Measurements from ENCODE around the gene GLIS1. TPM values are rescaled to one million over a fixed set of nuclear protein-coding genes. Genes with fewer than 3 reads are reported as not detected.

GLIS1 gene
- total RNA-seq, 1 experiment from 2014 or later: 1.7 TPM

GRCh38 chr1:53545663-53546408 lies 193.1 kb downstream of the GLIS1 start:
- Histone ChIP-seq H3K9ac (ENCODE audit: low read length) (no peak overlapping the region), H3K9me2 (replicated peaks; ENCODE audit: low read length) (no peaks in the 10 kb centered on the region), H4K20me1 (ENCODE audit: low read length) (no peaks in the 10 kb centered on the region), H3F3A (ENCODE audit: low read length, unreplicated experiment) (no peaks in the 10 kb centered on the region), H3K4me1 (ENCODE audit: insufficient read depth, low read length) (peaks cover 6% of the 10 kb centered on the region; the same call in 1 of the 2 replicates), H3K9me3 (ENCODE audit: low read length) (no peaks in the 10 kb centered on the region), H3K36me3 (ENCODE audit: low read depth, low read length) (no peaks in the 10 kb centered on the region), H2AFZ (ENCODE audit: low read length) (no peak overlapping the region), H3K4me2 (ENCODE audit: low read length) (no peak overlapping the region), H3K27me3 (ENCODE audit: low read length) (no peaks in the 10 kb centered on the region), H3K27ac (ENCODE audit: low read length) (no peak overlapping the region), H3K4me3 (ENCODE audit: low read length) (no peak overlapping the region), H3K79me2 (ENCODE audit: low read length) (no peaks in the 10 kb centered on the region)
- TF ChIP-seq, protein P1, sequence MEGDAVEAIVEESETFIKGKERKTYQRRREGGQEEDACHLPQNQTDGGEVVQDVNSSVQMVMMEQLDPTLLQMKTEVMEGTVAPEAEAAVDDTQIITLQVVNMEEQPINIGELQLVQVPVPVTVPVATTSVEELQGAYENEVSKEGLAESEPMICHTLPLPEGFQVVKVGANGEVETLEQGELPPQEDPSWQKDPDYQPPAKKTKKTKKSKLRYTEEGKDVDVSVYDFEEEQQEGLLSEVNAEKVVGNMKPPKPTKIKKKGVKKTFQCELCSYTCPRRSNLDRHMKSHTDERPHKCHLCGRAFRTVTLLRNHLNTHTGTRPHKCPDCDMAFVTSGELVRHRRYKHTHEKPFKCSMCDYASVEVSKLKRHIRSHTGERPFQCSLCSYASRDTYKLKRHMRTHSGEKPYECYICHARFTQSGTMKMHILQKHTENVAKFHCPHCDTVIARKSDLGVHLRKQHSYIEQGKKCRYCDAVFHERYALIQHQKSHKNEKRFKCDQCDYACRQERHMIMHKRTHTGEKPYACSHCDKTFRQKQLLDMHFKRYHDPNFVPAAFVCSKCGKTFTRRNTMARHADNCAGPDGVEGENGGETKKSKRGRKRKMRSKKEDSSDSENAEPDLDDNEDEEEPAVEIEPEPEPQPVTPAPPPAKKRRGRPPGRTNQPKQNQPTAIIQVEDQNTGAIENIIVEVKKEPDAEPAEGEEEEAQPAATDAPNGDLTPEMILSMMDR (conservative IDR thresholded peaks at IDR 0.05; ENCODE audit: low read depth, low read length): no peak
- TF ChIP-seq EZH2phosphoT487 (IDR thresholded peaks at IDR 0.05; ENCODE audit: borderline replicate concordance, low read length) (no peak), EZH2 (IDR thresholded peaks at IDR 0.05; ENCODE audit: low read length, unreplicated experiment) (no peak)
- POLR2A ChIA-PET (ENCODE audit: unreplicated experiment): no interaction called here
- no peak for DNase-seq
- BruUV-seq (replicated peaks): no TSS peak
- no peak for ATAC-seq
- intact Hi-C loops (cut with micrococcal nuclease): no loop called here
- CTCF ChIA-PET: no interaction called here

DNA sequence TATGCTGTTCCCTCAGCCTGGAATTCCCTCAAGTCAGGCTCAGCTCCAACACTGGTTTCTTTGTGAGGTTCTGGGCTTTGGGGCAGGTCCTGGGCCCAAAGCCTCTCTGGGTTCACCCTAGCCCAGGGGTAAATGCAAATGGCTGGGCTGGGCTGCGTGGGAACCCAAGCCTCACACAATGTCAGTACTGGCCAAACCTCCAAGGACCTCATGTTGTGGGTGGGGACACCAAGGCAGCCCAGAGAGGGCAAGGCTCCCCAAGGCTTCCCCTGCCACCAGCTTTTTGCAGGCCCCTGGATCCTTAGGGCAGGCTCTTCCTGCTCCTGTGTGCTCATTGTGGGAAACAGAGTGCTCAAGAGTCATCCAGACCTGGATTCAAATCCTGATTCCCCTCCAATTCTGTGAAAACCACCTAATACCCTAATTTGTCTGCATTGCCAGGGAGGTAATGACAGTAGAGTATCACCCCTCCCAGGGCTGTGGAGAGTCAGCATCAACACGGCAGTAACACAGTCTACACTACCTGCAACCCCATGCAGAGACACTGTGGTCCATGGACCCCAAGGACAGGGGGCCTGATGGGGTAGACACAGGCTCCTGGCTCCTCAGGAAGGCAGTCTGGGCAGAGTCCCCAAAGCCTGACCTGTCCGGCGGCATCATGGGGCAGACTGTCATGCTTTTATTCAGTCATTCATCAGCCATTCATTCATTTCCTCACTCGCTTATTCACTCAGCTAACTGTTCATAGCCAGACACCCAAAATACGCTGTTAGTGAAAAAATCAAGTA lies 194.0 kb downstream of the GLIS1 start:
- TF ChIP-seq, protein P1 (conservative IDR thresholded peaks at IDR 0.05; ENCODE audit: low read depth, low read length): no peak
- TF ChIP-seq EZH2 (IDR thresholded peaks at IDR 0.05; ENCODE audit: low read length, unreplicated experiment) (no peak), EZH2phosphoT487 (IDR thresholded peaks at IDR 0.05; ENCODE audit: borderline replicate concordance, low read length) (no peak)
- H3K4me1 ChIP-seq (ENCODE audit: insufficient read depth, low read length): peaks cover 6% of the 10 kb centered on the region; the same call in 1 of the 2 replicates
- BruUV-seq (replicated peaks): no TSS peak
- H3K4me2 ChIP-seq (ENCODE audit: low read length): no peak overlapping the region
- no peak overlapping the region for H3K27ac ChIP-seq (ENCODE audit: low read length)
- CTCF ChIA-PET: no interaction called here
- no peaks in the 10 kb centered on the region for H3K9me3 ChIP-seq (ENCODE audit: low read length)
- no peaks in the 10 kb centered on the region for H3K9me2 ChIP-seq (replicated peaks; ENCODE audit: low read length)
- no peak overlapping the region for H3K9ac ChIP-seq (ENCODE audit: low read length)
- H3K27me3 ChIP-seq (ENCODE audit: low read length): no peaks in the 10 kb centered on the region
- H3F3A ChIP-seq (ENCODE audit: low read length, unreplicated experiment): no peaks in the 10 kb centered on the region
- POLR2A ChIA-PET (ENCODE audit: unreplicated experiment): no interaction called here
- no peak overlapping the region for H2AFZ ChIP-seq (ENCODE audit: low read length)
- ATAC-seq (no peak), DNase-seq (no peak)
- no peak overlapping the region for H3K4me3 ChIP-seq (ENCODE audit: low read length)
- H4K20me1 ChIP-seq (ENCODE audit: low read length): no peaks in the 10 kb centered on the region
- intact Hi-C loops (cut with micrococcal nuclease): no loop called here
- no peaks in the 10 kb centered on the region for H3K79me2 ChIP-seq (ENCODE audit: low read length)
- H3K36me3 ChIP-seq (ENCODE audit: low read depth, low read length): no peaks in the 10 kb centered on the region
